OCI-LY7 (cell line): Measurements from ENCODE around the gene AFF3. TPM values are rescaled to one million over a fixed set of nuclear protein-coding genes. Genes with fewer than 3 reads are reported as not detected.

Source experiments
- BruUV-seq: library from RNA; stranded (reverse); fragments of 400-500 nt; replicated peaks from 2 replicates; lab custom pipeline; 2021; lab: Mats Ljungman, UMichigan
- CTCF ChIA-PET: fragments of 300-600 bp; sonication (Branson Sonifier 250); formaldehyde crosslinking; loops from one replicate; lab custom pipeline; 2022; ENCODE audit warnings: antibody characterized with exemption; ENCODE audit not compliant: unreplicated experiment; lab: Charles Lee
- POLR2A ChIA-PET: fragments of 300-600 bp; sonication (Branson Sonifier 250); formaldehyde crosslinking; loops from one replicate; lab custom pipeline; 2022; ENCODE audit warnings: antibody characterized with exemption; lab: Charles Lee
- DNase-seq: peaks from one replicate; pipeline ENCODE4 v3.0.0-alpha.2; 2015; ENCODE audit warnings: low spot score
- H2AFZ ChIP-seq: fragments of 200-600 bp; sonication (generic), shearing (Covaris generic); 2 replicates; pipeline ENCODE4 v1.6.1; 2014; ENCODE audit warnings: mild to moderate bottlenecking, antibody characterized with exemption, low read length, moderate library complexity
- H3K27ac ChIP-seq: fragments of 200-600 bp; sonication (generic); 2 replicates; pipeline ENCODE4 v1.5.1; 2014; ENCODE audit warnings: mixed run types, low read depth, mild to moderate bottlenecking, moderate library complexity, low read length, inconsistent platforms; ENCODE audit not compliant: poor library complexity, severe bottlenecking
- H3K36me3 ChIP-seq: fragments of 200-600 bp; sonication (generic); 2 replicates; pipeline ENCODE4 v1.6.1; 2014; ENCODE audit warnings: mild to moderate bottlenecking, antibody characterized with exemption, low read length, moderate library complexity, mixed read lengths; ENCODE audit not compliant: insufficient read depth
- H3K4me1 ChIP-seq: fragments of 200-600 bp; sonication (generic); 2 replicates; pipeline ENCODE4 v1.5.1; 2014; ENCODE audit warnings: mild to moderate bottlenecking, low read length; ENCODE audit not compliant: insufficient read depth, poor library complexity, severe bottlenecking
- H3K4me2 ChIP-seq: fragments of 200-600 bp; sonication (generic); 2 replicates; pipeline ENCODE4 v1.6.1; 2014; ENCODE audit warnings: mild to moderate bottlenecking, low read length
- H3K4me3 ChIP-seq: fragments of 200-600 bp; sonication (generic); 2 replicates; pipeline ENCODE4 v1.5.1; 2014; ENCODE audit warnings: mild to moderate bottlenecking, low read depth, low read length; ENCODE audit not compliant: poor library complexity, severe bottlenecking
- H3K79me2 ChIP-seq: fragments of 200-600 bp; sonication (generic); 2 replicates; pipeline ENCODE4 v1.6.1; 2016; ENCODE audit warnings: low read depth, mild to moderate bottlenecking, low read length, moderate library complexity, mixed read lengths; ENCODE audit not compliant: insufficient read depth
- H3K9me2 ChIP-seq: fragments of 200-600 bp; sonication (generic); 2 replicates; pipeline ENCODE4 v1.6.1; 2016; ENCODE audit warnings: mild to moderate bottlenecking, low read length, mixed read lengths; ENCODE audit not compliant: insufficient read depth
- H3K9me3 ChIP-seq: fragments of 200-600 bp; sonication (generic); 2 replicates; pipeline ENCODE4 v1.6.1; 2014; ENCODE audit warnings: mild to moderate bottlenecking, mixed run types, low read length, mixed read lengths
- H4K20me1 ChIP-seq: fragments of 200-600 bp; sonication (generic); 2 replicates; pipeline ENCODE4 v1.6.1; 2014; ENCODE audit warnings: mild to moderate bottlenecking, antibody characterized with exemption, low read length, moderate library complexity, mixed read lengths; ENCODE audit not compliant: insufficient read depth
- CTCF ChIP-seq: fragments of 200-600 bp; sonication (generic); conservative IDR thresholded peaks from 2 replicates; pipeline ENCODE4 v1.5.1; 2014; ENCODE audit warnings: mild to moderate bottlenecking, antibody characterized with exemption, low read length, moderate library complexity, mixed read lengths
- EZH2phosphoT487 ChIP-seq: fragments of 200-600 bp; sonication (generic); IDR thresholded peaks from 2 replicates; pipeline ENCODE4 v1.6.1; 2018; ENCODE audit warnings: low read depth, borderline replicate concordance, mild to moderate bottlenecking, mixed run types, antibody characterized with exemption, low read length, moderate library complexity, mixed read lengths
- intact Hi-C: fragments of 100-400 bp; cut with micrococcal nuclease; formaldehyde crosslinking; loops from one replicate; pipeline ENCODE4 v1.10.0; 2022; ENCODE audit not compliant: unreplicated experiment
- total RNA-seq, 2 experiments: library from RNA; depleted of rRNA in 1 of 2; stranded (reverse); fragments of >200 nt in 1 of 2; shearing (Covaris generic) in 1 of 2; gene quantifications; 2 replicates each; pipeline ENCODE4 v1.2.3, GENCODE V29; 2014 to 2022

The AFF3 gene
- total RNA-seq, 2 experiments from 2014 or later: 131 to 133 TPM

DNA sequence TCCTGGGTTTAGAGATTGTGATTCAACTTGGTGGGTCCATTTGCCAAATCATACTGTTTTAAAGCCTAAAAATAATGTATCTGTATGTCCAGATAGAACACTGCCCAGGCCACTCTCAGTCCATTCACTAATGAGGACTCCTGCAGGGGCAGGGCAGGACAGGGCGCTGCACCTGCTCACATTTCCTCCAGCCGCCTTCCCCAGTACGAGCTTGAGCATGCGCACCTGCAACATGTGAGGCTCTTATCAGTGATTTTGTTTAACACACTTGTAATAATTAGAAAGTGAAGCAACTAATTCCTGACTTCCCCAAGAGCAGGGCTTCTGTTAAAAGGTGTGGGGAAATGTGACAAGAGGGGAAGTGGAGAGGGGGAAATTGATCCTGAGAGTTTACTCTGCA lies 89.7 kb downstream of the AFF3 start:
- intact Hi-C loops: no loop called here
- BruUV-seq: no TSS peak
- Histone ChIP-seq H3K36me3 (peaks cover 72% of the 10 kb centered on the region), H3K4me2 (no peak overlapping the region), H3K9me3 (no peaks in the 10 kb centered on the region), H4K20me1 (no peaks in the 10 kb centered on the region), H3K4me3 (no peak overlapping the region), H2AFZ (no peak overlapping the region), H3K27ac (no peak overlapping the region), H3K9me2 (no peaks in the 10 kb centered on the region), H3K4me1 (no peaks in the 10 kb centered on the region), H3K79me2 (no peaks in the 10 kb centered on the region)
- ChIA-PET POLR2A (interaction anchor here (0.6 to 1.4 kb wide), 6 partner anchors 10 to 1212 kb away, joined by 3 to 5 read pairs (median 3); no protein-coding TSS in a partner anchor), CTCF (no interaction called here)
- TF ChIP-seq EZH2phosphoT487: no peak
- no peak for TF ChIP-seq CTCF
- no peak for DNase-seq

DNA sequence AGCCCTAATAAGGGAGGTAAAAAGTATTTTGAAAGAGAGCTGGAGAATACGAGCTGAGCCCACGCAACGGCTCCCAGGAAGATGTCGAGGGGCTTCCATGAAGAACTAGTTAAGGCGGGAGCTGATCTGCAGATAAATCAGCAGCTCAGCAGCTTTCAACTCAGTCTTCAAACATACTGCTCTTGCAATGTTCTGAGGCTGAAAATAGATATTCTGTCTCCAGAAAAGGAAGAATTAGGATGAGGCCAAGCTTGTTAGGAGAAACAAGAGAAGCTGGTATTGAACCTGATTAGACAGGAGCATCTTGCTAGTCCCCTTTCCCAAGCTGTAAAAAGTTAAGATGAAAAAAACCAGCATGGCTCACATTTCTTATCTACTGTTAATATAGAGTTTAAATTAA lies 91.1 kb downstream of the AFF3 start:
- CTCF ChIA-PET: no interaction called here
- POLR2A ChIA-PET: interaction anchor here (1.0 to 1.8 kb wide), 2 partner anchors 9 to 549 kb away, joined by 3 to 5 read pairs; no protein-coding TSS in a partner anchor
- Histone ChIP-seq H3K36me3 (peaks cover 60% of the 10 kb centered on the region), H3K4me2 (no peak overlapping the region), H3K9me3 (no peaks in the 10 kb centered on the region), H3K4me3 (no peak overlapping the region), H3K27ac (no peak overlapping the region), H4K20me1 (no peaks in the 10 kb centered on the region), H3K79me2 (no peaks in the 10 kb centered on the region), H3K4me1 (no peaks in the 10 kb centered on the region), H3K9me2 (no peaks in the 10 kb centered on the region), H2AFZ (no peak overlapping the region)
- intact Hi-C loops: no loop called here
- TF ChIP-seq CTCF: no peak
- TF ChIP-seq EZH2phosphoT487: no peak
- no TSS peak for BruUV-seq
- DNase-seq: no peak

- no peaks in the 10 kb centered on the region for H3K9me2 ChIP-seq
- no peak overlapping the region for H3K27ac ChIP-seq
- H3K4me1 ChIP-seq: no peaks in the 10 kb centered on the region
- no peak overlapping the region for H2AFZ ChIP-seq
- no peak overlapping the region for H3K4me2 ChIP-seq
- H3K9me3 ChIP-seq: no peaks in the 10 kb centered on the region
- no peak for DNase-seq
- BruUV-seq: no TSS peak
- H3K79me2 ChIP-seq: no peaks in the 10 kb centered on the region
- H3K36me3 ChIP-seq: peaks cover 60% of the 10 kb centered on the region
- H3K4me3 ChIP-seq: no peak overlapping the region
- POLR2A ChIA-PET: interaction anchor here (1.0 to 1.8 kb wide), 2 partner anchors 10 to 549 kb away, joined by 3 to 5 read pairs; no protein-coding TSS in a partner anchor
- no peaks in the 10 kb centered on the region for H4K20me1 ChIP-seq
- no peak for TF ChIP-seq EZH2phosphoT487
- no peak for TF ChIP-seq CTCF
- intact Hi-C loops: no loop called here
- CTCF ChIA-PET: no interaction called here
These were observed 91.7 kb downstream of the AFF3 start for GRCh38 chr2:100050685-100051084.
